ENCODE results near the gene GCSAM.

The GCSAM gene

DNA sequence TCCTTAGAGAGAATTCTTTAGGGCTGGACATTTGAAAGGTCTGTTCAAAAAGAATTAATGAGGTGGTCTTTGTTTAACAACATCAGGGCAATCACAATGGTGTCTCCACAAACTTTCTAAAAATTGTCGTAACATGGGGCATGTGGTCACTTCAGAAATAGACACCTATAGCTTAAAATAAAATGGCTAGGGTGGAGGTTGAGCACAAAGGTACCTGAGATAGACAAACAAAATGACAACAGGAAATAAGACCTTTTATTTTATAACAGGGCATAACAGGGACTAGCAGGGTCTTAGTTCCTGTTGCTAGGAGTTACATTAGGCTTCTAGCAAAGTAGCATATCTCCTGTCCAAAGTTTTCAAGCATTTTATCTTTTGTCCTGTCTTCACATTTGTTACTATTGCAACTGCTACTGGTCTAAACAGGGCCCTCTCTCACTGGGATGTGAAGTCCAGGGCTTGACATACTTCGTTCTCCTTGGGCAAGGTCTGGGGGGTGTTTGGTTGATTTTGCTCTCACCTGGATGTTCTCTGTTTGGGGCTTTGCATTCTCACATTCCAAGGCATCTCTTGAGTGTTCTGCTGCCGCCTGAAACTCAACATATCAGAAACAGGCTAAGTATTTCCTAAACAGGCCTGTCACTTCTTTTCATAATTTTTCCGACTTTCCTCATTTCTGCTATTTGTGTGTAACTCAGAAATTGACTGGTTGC is 3.0 kb downstream of the GCSAM start:
- DNase-seq (ENCODE audit: low read depth in 1 of 2, low spot score in 1 of 2) = no peak

DNA sequence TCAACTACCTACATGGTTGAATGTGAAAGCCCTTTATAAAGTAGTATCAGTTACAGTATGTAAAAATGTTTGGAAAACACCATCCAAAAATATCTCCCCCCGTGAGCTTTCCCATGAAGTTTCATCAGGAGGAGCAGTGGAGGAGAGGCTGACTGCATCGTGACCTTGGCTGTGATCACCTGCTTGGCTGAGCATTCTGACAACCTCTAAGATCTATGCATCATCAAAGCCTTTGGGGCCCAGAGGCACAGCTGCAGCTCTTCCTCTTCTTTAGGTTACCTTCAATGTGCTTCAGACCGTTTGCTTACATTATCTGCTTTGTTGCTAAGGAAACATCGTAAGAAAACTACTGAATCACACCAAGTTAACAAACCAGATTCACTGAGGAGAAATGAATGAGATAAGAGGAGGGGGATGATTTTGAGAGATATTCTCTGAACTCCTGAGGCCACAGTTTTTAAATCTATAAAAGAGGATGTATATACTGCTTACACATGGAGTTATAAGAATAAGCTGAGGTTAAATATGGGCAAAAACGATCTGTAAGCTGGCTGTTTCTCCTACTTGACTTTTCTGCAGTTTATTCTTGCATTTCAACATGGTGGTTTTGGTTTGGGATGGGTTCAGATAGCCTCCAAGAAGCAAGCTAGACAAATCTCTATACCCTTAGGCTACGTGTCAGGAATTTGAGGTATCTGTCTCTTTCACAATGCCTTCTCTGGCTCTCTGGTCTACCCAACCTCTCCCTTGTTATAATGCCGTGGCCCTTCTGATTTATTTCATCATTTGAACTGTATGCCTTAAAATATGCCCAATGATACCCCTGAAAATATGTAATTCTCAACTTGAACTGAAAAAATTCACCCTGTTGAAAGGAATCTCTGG is 4.0 kb downstream of the GCSAM start:
- DNase-seq (ENCODE audit: low read depth in 1 of 2, low spot score in 1 of 2) = peak in 1 of 2 donors; percentile 42

DNA sequence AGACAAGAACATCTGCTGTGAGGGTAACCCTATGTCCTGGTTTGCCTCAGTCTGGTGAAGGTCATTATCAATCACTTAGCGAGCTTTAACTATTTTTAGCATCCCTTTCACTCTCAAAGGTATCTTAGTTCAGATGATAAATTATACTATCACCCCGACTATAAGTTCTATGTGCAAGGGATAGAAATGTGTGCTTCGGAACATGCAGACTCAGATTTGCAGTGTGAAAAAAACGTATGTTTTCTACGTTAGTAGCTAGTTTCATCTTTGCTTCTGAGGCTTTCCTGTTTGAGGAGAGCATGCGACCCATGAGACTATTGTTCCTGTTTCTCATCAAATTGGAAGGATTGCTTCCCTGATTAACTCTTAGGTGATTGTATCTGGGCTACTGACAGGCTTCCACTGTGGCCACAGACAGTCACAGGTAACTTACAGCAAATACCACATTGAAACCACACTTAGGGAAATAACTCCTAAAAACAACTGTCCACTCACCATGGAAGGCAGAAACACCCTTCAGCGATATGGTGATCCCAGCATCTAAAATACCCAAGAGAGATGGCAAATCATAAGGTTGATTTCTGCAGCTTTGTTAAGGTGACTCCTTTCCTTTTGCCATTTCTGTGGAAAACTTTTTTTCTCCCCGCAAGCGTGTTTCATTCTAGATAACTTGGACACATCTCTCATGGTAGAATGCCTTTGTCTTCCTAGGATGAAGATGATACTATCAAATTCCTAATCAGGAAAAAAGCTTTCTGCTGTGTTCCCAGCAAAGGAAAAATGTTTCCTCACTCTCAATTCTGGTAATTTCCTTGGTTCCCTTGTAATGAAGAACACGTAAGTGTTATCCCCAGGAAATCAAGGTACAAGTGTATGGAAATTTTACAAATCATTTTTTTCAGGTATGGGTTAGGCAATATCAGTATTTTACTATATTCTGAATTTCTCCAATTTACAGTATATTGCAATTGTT is 5.2 kb downstream of the GCSAM start:
- DNase-seq (ENCODE audit: low read depth in 1 of 2, low spot score in 1 of 2) = no peak

DNA sequence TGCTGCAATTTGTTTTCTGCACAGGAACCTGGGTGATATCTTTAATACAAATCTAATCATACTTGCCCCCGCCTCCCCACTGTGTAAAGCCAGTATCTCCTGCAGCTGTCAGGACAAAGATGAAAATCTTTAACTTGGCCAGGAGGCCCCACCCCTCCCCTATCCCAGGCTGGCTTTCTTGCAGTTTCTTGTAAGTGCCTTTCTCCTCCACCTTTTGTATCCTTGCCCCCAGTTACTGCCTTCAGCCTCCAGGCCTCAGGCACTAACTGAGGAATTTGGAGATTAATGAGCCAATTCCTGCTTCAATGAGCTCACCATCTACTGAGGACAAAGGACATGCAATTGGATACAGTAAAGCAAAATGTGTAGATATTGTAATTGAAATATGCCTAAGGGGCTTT is 6.5 kb downstream of the GCSAM start:
- DNase-seq (ENCODE audit: low read depth in 1 of 2, low spot score in 1 of 2) = no peak

DNA sequence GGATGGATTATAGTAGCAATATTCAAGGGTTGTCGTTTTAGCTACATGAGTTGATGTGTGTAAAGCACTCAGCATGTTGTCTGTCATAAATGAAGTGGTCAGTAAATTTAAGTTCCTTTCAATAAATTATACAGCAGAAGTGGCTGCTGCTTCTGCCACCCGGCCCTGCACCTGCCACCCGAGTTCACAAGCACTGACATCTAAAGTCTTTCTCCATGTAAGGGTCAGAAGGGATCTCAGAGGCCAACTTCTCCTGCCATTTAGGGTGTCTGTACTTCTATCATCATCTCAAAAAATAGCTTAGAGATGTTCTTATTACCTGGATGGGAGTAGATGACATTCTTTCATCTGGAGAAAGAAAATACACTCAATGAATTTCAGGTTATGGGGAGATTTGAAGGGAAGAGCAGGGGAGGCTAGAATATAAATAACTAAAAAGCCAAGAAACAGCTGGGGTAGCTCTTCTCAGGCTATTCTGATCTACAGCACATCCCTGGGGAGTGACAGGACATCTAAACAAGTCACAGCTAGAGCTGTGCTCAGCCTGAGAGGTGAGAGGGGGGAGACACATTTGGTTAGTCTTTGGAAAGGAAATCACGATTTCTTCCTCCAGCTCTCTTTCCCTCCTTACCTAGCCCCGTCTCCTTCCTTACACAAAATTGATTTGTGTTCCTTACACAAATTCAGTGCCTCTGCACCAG is 8.0 kb downstream of the GCSAM start:
- no peak for DNase-seq (ENCODE audit: low read depth in 1 of 2, low spot score in 1 of 2)

DNA sequence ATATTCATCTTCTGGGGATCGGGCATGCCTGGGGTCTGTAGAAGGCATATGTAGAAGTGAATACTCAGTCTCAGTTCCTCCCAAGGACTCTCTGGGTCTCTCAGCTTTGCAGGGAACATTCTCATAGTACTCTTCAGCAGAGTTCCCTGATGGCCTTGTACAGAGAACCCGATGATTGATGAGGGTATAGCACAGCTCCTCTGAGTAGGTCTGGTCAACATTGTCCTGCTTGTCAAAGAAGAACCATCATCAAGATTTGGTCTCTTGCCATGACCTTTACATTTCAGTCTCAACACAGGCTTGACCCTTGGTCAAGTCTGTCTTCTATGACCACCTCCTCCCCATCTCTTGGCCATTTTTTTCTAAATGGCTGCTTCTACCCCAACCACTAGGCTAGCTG is 9.5 kb downstream of the GCSAM start:
- DNase-seq (ENCODE audit: low read depth in 1 of 2, low spot score in 1 of 2) = no peak

DNA sequence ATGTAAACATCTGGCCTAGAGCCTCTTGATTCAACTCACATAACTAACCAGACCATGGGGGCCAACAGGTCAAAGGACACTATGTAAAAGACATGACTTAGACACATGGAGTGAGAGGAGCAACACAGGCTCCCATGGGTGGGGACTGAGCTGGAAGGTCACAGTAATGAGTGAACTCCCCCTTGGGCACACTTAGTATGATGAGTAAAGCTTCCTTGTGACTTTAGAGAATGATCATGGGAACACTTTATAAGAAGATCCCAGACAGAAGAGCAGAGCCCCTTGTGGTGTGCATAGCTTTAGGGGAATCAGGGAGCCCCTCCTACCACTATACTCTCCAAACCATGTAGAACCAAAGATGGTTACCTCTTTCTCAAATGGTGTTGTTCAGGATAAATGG is 10.2 kb downstream of the GCSAM start:
- no peak for DNase-seq (ENCODE audit: low read depth in 1 of 2, low spot score in 1 of 2)

DNA sequence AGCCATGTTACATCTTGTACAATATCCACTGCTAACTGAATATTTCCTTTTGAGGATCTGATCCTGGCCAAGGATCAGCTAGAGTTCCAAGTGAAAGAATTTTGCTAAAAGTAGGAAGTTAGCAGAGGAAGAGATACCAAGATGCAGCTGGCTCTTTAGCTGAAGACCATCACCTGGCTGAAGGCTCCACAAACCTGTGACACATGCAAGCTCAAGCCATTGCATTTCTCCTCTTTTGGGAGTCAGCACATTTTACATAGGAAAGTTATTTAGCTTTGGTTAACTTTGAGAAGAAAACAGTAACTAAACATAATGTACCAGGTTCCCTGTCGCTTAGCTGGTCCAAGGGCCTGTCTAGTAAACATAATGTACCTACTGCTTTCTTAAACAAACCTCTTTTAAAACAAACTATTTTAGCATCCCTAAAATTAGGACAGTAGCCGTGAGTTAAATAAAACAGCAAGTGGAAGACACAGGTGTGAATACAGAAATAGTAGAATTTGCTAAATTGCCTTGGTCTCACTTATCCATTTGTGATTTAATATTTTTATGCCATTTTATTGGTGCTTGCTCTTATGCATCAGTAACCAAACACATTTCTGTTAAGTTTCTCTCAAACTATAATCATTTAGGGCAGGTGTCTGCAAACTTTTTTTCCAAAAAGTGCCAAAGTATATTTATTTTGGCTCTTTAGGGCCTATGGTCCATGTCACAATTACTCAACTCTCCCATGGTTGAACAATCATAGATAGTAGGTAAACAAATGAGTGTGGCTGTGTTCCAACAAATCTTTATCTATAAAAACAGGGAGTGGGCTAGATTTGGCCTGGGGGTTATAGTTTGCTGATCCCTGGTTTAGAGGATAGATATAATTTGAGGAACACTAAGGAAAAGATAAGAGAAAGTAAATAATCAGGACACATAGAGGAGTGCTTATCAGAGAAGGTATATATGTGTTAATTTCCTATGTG is 11.2 kb downstream of the GCSAM start:
- DNase-seq (ENCODE audit: low read depth in 1 of 2, low spot score in 1 of 2) = no peak

DNA sequence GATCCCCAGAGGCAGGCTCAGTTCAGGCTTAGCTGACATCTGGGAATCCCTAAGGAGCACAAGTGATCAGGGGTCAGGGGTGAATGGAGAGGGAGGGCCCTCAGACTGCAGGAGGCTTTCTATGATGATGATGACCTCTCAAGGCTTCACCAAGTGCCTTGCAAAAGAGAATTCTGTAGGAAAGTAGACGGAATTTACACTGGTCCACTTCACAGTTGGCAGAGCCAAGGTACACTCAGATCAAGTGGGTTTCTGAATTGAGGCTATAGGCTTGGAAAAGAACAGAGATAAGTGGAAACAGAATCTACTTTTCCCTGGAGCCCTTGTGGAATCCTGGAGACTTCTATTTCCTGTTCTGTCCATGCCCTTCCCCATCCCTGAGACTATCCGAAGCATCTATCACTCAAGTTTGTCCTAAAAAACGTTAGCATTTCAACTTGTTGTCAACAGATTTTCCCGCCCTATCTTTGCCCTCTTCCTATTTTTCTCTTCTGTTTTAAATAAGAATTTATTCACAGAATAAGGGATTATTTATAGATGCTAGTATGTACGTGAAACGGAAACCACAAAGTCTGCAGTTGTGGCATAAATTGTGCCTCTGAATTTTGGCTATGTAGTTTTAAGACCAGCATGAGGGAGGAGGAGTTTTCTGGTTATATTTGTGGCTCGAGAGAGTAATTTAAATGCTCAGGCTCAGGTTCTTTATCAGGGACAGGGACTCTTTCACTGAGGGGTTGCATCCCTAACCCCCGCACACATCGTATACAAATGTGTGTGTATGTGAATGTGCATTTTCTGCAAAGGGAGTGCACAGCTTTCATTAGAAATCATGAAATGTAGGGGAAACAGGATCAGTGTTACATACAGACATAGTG is 12.8 kb downstream of the GCSAM start:
- DNase-seq (ENCODE audit: low read depth in 1 of 2, low spot score in 1 of 2) = no peak

DNA sequence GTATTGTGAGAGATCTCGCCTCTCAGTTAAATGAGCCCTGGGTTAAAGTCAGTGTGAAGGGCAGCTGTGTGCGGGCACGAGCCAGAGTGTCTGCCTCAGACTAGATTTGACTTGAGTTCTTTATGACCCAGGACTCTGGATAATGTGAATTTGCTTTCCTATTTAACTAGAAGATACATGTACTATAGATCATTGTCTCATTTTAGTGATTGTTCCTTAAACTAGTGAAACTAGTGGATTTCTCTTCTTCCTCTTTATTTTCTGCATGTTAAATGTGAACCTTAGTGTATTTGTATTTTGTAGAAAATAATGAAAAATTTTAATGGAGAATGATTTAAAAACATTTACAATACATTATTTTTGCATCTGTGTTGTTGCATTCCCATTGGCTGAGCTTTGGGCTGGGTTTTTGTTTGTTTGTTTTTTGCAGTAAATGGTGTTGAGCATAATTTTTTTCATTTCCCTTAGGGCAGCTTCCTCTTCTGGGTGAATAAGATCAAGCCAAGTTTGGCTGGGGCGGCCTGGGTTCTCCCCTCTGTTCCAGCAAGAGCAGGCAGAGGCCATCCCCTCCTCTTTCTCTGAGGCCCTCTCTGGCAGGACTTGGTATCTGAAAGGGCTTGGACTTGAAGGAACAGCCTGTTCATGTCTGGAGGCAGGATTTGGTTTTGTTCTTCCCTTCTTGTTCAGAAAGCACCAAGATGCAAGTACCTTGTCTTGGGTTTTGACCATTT is 15.0 kb downstream of the GCSAM start:
- no peak for DNase-seq (ENCODE audit: low read depth in 1 of 2, low spot score in 1 of 2)

DNA sequence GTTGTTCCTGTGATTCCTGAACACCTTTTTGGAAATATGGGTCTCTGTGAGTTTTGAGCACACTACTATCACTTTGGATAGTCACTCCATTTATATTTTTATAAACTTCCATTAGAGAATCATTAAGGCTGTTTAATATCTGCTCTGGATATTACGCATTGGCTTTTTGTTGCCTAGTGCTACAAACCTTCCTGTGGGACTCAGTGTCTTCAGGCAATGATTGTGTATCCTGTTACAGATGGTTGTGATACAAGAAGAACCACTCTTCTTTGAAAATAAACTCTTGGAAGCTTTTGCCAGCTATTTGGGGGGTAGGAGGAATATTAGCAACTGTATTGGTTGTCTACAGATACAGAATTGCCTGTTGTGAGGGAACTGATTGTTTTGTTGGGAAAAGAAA is 15.6 kb downstream of the GCSAM start:
- DNase-seq (ENCODE audit: low read depth in 1 of 2, low spot score in 1 of 2) = no peak

DNA sequence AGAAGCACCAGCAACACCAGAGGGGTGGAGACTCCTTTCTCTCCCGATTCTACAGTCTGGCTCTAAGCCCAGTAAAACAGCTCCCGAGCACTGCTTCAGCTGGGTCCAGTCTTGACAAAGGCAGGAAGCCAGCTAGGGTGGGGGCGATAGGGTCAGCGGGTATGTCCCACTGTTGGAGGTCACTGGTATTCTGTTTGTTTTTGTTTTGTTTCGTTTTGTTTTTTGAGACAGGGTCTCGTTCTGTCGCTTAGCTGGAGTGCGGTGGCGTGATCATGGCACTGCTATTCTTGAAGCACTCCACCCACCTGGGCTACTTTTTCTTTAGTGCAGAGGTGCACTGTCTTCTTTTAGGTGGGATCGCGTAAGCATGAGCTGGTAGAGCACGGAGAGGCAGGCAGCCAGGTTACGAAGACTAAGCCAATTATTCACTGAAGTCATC is 16.3 kb downstream of the GCSAM start:
- no peak for DNase-seq (ENCODE audit: low read depth in 1 of 2, low spot score in 1 of 2)

DNA sequence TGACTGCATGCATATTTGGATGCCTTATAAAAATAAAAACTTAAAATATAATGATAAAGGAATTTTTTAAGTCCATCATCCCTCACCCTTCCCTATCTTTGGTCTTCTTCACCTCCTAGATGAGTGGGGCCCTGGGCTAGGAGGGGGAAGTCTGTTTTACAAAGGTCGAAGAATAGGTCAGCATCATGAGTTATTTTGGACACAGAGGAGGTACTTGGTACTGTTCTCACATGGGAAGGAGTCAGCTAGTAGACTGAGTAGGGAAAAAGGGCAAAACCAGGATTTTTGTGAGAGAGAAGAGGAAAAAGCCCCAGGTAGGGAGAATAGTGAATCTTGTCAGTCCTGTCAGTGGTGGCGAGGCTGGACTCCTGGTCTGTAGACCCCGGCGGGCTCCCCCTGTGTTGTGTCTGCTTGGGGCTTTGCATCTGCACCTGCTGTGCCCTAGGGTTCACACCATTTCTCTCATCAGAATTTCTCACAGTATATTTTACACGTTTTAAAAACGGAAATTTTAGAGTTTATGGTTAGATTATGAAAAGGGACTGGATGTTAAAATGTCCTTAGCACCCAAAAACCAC is 17.2 kb downstream of the GCSAM start:
- DNase-seq (ENCODE audit: low read depth in 1 of 2, low spot score in 1 of 2) = no peak

DNA sequence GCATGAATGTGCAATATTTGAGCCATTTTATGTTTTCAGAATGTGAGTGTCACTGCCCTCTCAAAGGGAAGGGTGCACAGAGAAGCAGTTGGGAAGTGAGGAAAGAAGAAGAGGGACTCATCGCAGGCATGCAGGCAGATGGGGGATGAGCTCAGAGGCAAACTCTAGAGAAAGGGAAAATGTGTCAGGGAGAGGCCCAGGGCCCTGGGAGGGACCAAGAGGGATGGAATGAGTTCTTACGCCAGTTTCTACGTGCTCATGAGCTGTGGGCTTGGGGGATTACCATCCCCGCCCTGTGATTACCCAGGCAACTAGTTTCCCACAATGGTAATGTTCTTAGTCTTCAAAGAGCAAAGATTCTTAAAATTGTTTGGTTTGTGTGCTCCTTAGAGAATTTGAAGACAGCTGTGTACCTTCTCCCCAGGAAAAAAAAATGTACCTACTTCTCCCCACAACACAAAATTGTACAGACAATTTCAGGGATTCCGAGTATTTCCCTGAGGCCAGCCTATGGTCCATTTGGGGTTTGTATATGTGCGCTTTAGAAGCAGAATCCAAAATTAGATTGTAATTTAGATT is 17.8 kb downstream of the GCSAM start:
- no peak for DNase-seq (ENCODE audit: low read depth in 1 of 2, low spot score in 1 of 2)

DNA sequence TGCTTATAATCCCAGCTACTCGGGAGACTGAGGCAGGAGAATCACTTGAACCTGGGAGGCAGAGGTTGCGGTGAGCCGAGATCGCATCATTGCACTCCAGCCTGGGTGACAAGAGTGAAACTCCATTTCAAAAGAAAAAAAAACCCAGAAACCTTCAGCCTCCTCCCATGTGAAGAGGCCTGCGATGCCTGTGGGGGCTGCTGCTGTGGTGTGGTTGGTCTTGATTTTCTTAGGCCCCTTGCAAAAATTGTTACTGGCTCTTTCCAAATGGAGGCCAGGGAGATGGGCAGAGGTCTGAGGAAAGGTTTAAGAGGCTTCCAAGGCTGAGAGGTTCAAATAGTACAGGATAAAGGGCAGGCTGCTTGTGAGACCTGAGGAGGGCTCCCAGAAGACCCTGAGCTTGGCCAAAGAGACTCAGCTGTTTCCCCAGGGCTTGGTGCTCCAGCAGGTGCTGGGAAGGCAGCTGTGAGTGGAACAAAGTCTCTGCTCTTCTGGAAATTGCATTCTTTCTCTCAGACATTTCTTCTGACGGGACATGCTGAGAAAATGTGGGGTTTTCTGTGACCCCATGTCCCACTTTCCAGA is 18.4 kb downstream of the GCSAM start:
- no peak for DNase-seq (ENCODE audit: low read depth in 1 of 2, low spot score in 1 of 2)

DNA sequence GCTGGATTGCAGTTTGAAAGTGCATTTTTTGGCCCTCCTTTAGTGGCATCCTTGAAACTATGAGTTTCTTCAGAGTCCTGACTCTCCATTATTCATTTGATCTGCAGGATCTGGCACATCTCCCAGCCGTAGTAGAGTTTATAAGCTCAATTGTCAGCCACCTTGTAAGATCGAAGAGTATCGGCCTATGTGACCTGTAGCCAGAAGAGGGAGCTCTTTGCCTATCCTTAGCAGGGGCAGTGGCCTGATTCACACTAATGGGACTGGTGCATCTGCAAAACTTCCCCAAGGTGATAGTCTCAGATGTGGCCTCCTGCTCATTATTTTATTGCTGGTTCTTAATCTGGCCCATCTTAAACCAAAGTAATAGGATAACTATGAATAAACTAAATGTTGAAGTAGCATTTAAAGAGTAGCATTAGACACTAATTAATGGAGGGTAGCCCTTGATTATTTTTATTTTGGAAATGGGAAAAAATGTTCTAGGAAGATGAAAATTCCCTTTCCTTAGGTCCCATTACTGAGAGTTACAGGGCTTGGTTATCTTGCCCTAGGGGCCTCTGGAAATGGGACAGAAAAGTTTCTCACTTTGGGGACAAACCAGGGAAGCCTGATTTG is 21.2 kb downstream of the GCSAM start:
- DNase-seq (ENCODE audit: low read depth in 1 of 2, low spot score in 1 of 2) = peak in 1 of 2 donors; percentile 56
